ENCODE results near the gene TNP2. TPM values are rescaled to one million over a fixed set of nuclear protein-coding genes. Genes with fewer than 3 reads are reported as not detected.
"Not testable (repeated sequence)": the region's sequence is repeated elsewhere in the genome, so short reads cannot be mapped to it uniquely, and the experiment has no call there.

The TNP2 gene
- total RNA-seq, 2 donors from 2014 or later = not detected

- Histone ChIP-seq H3K4me3 (no peak overlapping the region), H3K36me3 (no peaks in the 10 kb centered on the region), H3K4me1 (ENCODE audit: control insufficient read depth in 1 of 2, low read depth in 2 of 2) (peaks cover 6 to 19% of the 10 kb centered on the region in 2 donors), H3K9me3 (no peaks in the 10 kb centered on the region), H3K27me3 (replicated peaks; ENCODE audit: insufficient read depth) (no peaks in the 10 kb centered on the region), H3K27ac (no peak overlapping the region)
- ATAC-seq (ENCODE audit: insufficient number of reproducible peaks, low FRiP score, low read depth) (no peak), DNase-seq (ENCODE audit: low spot score) (no peak)
- TF ChIP-seq, protein P1, sequence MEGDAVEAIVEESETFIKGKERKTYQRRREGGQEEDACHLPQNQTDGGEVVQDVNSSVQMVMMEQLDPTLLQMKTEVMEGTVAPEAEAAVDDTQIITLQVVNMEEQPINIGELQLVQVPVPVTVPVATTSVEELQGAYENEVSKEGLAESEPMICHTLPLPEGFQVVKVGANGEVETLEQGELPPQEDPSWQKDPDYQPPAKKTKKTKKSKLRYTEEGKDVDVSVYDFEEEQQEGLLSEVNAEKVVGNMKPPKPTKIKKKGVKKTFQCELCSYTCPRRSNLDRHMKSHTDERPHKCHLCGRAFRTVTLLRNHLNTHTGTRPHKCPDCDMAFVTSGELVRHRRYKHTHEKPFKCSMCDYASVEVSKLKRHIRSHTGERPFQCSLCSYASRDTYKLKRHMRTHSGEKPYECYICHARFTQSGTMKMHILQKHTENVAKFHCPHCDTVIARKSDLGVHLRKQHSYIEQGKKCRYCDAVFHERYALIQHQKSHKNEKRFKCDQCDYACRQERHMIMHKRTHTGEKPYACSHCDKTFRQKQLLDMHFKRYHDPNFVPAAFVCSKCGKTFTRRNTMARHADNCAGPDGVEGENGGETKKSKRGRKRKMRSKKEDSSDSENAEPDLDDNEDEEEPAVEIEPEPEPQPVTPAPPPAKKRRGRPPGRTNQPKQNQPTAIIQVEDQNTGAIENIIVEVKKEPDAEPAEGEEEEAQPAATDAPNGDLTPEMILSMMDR (IDR thresholded peaks at IDR 0.05) = no peak
Observed at GRCh38 chr16:11299865-11300559, 30.9 kb upstream of the TNP2 start.

DNA sequence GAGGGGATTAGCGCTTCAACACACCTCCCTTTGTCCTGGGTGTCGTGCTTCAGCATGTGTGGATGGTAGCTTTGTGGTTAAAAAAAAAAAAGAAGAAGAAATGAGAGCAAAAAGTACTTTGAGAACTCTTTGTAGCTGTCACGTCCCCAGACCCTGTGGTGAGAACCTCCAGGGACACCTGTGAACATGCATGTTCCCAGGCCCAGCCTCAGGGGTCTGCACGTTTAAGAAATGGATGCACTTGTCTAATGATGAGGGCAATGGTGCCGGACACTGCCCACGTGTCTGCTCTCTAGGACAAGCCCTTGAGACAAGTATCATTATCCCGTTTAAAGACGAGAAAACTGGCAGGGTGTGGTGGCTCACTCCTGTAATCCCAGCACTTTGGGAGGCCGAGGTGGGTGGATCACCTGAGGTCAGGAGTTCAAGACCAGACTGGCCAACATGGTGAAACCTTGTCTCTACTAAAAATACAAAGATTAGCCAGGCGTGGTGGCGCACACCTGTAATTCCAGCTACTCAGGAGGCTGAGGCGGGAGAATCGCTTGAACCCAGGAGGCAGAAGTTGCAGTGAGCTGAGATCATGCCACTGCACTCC lies 29.9 kb upstream of the TNP2 start:
- H3K27me3 ChIP-seq (replicated peaks; ENCODE audit: insufficient read depth); ATAC-seq (ENCODE audit: insufficient number of reproducible peaks, low FRiP score, low read depth); H3K27ac ChIP-seq; H3K4me3 ChIP-seq; H3K36me3 ChIP-seq; H3K9me3 ChIP-seq; DNase-seq (ENCODE audit: low spot score): not testable (repeated sequence)
- peaks cover 6 to 19% of the 10 kb centered on the region in 2 donors for H3K4me1 ChIP-seq (ENCODE audit: control insufficient read depth in 1 of 2, low read depth in 2 of 2)

GRCh38 chr16:11298143-11298900 lies 29.2 kb upstream of the TNP2 start:
- TF ChIP-seq, protein P1 (IDR thresholded peaks at IDR 0.05) = no peak
- ATAC-seq (ENCODE audit: insufficient number of reproducible peaks, low FRiP score, low read depth) = no peak
- peak overlapping the region; percentile 61 for H3K4me3 ChIP-seq

GRCh38 chr16:11297492-11298142 lies 28.5 kb upstream of the TNP2 start:
- TF ChIP-seq, protein P1 (IDR thresholded peaks at IDR 0.05) = no peak
- Histone ChIP-seq H3K27me3 (replicated peaks; ENCODE audit: insufficient read depth) (no peaks in the 10 kb centered on the region), H3K4me1 (ENCODE audit: control insufficient read depth in 1 of 2, low read depth in 2 of 2) (peaks cover 6 to 26% of the 10 kb centered on the region in 2 donors), H3K4me3 (peak overlapping the region; percentile 61), H3K36me3 (no peaks in the 10 kb centered on the region), H3K9me3 (no peaks in the 10 kb centered on the region), H3K27ac (no peak overlapping the region)
- peak; percentile 8 for DNase-seq (ENCODE audit: low spot score)
- ATAC-seq (ENCODE audit: insufficient number of reproducible peaks, low FRiP score, low read depth) = peak; percentile 58

More at GRCh38 chr16:11298143-11298900, 29.2 kb upstream of the TNP2 start:
- H3K27me3 ChIP-seq (replicated peaks; ENCODE audit: insufficient read depth) = no peaks in the 10 kb centered on the region
- DNase-seq (ENCODE audit: low spot score) = no peak
- H3K4me1 ChIP-seq (ENCODE audit: control insufficient read depth in 1 of 2, low read depth in 2 of 2) = peaks cover 6 to 20% of the 10 kb centered on the region in 2 donors
- H3K9me3 ChIP-seq = no peaks in the 10 kb centered on the region
- H3K27ac ChIP-seq = no peak overlapping the region
- no peaks in the 10 kb centered on the region for H3K36me3 ChIP-seq

GRCh38 chr16:11296706-11297491 lies 27.8 kb upstream of the TNP2 start:
- H3K36me3 ChIP-seq = no peaks in the 10 kb centered on the region
- ATAC-seq (ENCODE audit: insufficient number of reproducible peaks, low FRiP score, low read depth) (no peak), DNase-seq (ENCODE audit: low spot score) (no peak)
- H3K4me1 ChIP-seq (ENCODE audit: control insufficient read depth in 1 of 2, low read depth in 2 of 2) = peaks cover 6 to 26% of the 10 kb centered on the region in 2 donors
- H3K4me3 ChIP-seq = peak overlapping the region; percentile 61
- H3K27ac ChIP-seq = no peak overlapping the region
- no peaks in the 10 kb centered on the region for H3K27me3 ChIP-seq (replicated peaks; ENCODE audit: insufficient read depth)
- TF ChIP-seq, protein P1 (IDR thresholded peaks at IDR 0.05) = no peak
- H3K9me3 ChIP-seq = no peaks in the 10 kb centered on the region

Measured in thoracic aorta (tissue), 2 donors.